A549 (cell line): ENCODE measurements around the gene PRG3. TPM values are rescaled to one million over a fixed set of nuclear protein-coding genes. Genes with fewer than 3 reads are reported as not detected.

Experiments used
- ATAC-seq, 2 experiments: fragments of 200-7000 bp in 1 of 2; fragments of >200 bp in 1 of 2; cut with Nextera tagmentation in 1 of 2; cut with Tn5 transposase in 1 of 2; 3 replicates each; pipeline versions ENCODE4 v1.8.0 to v1.9.1; 2018 to 2020; ENCODE audit warnings: mild to moderate bottlenecking in 1 of 2, moderate library complexity in 1 of 2
- CTCF ChIA-PET: fragments of 300-600 bp; sonication (Branson Sonifier 250); formaldehyde crosslinking; extraction: SDS; loops from one replicate; lab custom pipeline; 2021; ENCODE audit warnings: antibody characterized with exemption, inconsistent platforms; lab: Yijun Ruan, JAX
- POLR2A ChIA-PET: fragments of 350-600 bp; formaldehyde crosslinking; extraction: SDS; loops from one replicate; lab custom pipeline; 2021; ENCODE audit warnings: antibody characterized with exemption, inconsistent platforms; lab: Yijun Ruan, JAX
- DNase-seq, 2 experiments: peaks; one replicate each; pipeline versions ENCODE4 v3.0.0 to v3.0.0-alpha.2; 2011 to 2016; ENCODE audit warnings: low read depth in 1 of 2, low spot score in 1 of 2
- FAIRE-seq: peaks from 2 replicates; lab custom pipeline; 2011; peaks lifted over from hg19 to GRCh38; lab: Jason Lieb, UNC
- H3K27ac ChIP-seq, 2 experiments: fragments of >200 bp; sonication (Bioruptor Twin); formaldehyde crosslinking; 3 replicates each; pipeline ENCODE4 v1.5.1; 2016 to 2017
- H3K4me1 ChIP-seq: fragments of >200 bp; sonication (Bioruptor Twin); formaldehyde crosslinking; 3 replicates; pipeline ENCODE4 v1.6.1; 2016
- H3K4me2 ChIP-seq: fragments of >200 bp; sonication (Bioruptor Twin); formaldehyde crosslinking; 3 replicates; pipeline ENCODE4 v1.6.1; 2016
- H3K4me3 ChIP-seq: fragments of >200 bp; sonication (Bioruptor Twin); formaldehyde crosslinking; 3 replicates; pipeline ENCODE4 v1.5.1; 2016
- H3K9me3 ChIP-seq: fragments of >200 bp; sonication (Bioruptor Twin); formaldehyde crosslinking; 3 replicates; pipeline ENCODE4 v1.6.1; 2016
- CHD2 ChIP-seq: fragments of 150-350 bp; IDR thresholded peaks from 2 replicates; pipeline ENCODE4 v1.6.1; 2014; ENCODE audit warnings: low read length; ENCODE audit not compliant: partially characterized antibody
- EHF ChIP-seq: fragments of 250-450 bp; sonication (Bioruptor Pico); IDR thresholded peaks from 2 replicates; pipeline ENCODE4 v1.5.0; 2020; ENCODE audit warnings: mild to moderate bottlenecking
- ELK1 ChIP-seq: fragments of 150-350 bp; IDR thresholded peaks from 2 replicates; pipeline ENCODE4 v1.6.1; 2014; ENCODE audit warnings: low read depth, mild to moderate bottlenecking, low read length
- FOSB ChIP-seq: fragments of 250-450 bp; sonication (Bioruptor Pico); IDR thresholded peaks from 2 replicates; pipeline ENCODE4 v1.5.0; 2020; ENCODE audit warnings: mild to moderate bottlenecking, moderate library complexity
- FOXS1 ChIP-seq: fragments of 250-450 bp; sonication (Bioruptor Pico); IDR thresholded peaks from 2 replicates; pipeline ENCODE4 v1.5.0; 2020; ENCODE audit warnings: mild to moderate bottlenecking, moderate library complexity
- HES2 ChIP-seq: fragments of >200 bp; sonication (Bioruptor Twin); formaldehyde crosslinking; IDR thresholded peaks from 2 replicates; pipeline ENCODE4 v1.6.1; 2016
- HEYL ChIP-seq: fragments of 250-450 bp; sonication (Bioruptor Pico); IDR thresholded peaks from 2 replicates; pipeline ENCODE4 v1.8.0; 2021; ENCODE audit warnings: mild to moderate bottlenecking, moderate library complexity
- HOXB5 ChIP-seq: fragments of 250-450 bp; sonication (Bioruptor Pico); IDR thresholded peaks from 2 replicates; pipeline ENCODE4 v1.5.0; 2020; ENCODE audit warnings: mild to moderate bottlenecking, moderate library complexity
- KDM5A ChIP-seq: fragments of 200-600 bp; sonication (generic); IDR thresholded peaks from 2 replicates; pipeline ENCODE4 v1.6.1; 2016; ENCODE audit warnings: antibody characterized with exemption, mild to moderate bottlenecking
- MYC ChIP-seq: IDR thresholded peaks from 2 replicates; pipeline ENCODE4 v1.6.1; 2012; ENCODE audit warnings: mild to moderate bottlenecking, inconsistent platforms, low read length, improper control_type of control experiment, borderline replicate concordance
- NR3C1 ChIP-seq: fragments of >200 bp; sonication (Bioruptor Twin); formaldehyde crosslinking; IDR thresholded peaks from 3 replicates; pipeline ENCODE4 v1.6.1; 2017
- PHF8 ChIP-seq: fragments of 200-600 bp; sonication (generic); IDR thresholded peaks from 2 replicates; pipeline ENCODE4 v1.6.1; 2016; ENCODE audit warnings: low read depth, mild to moderate bottlenecking, antibody characterized with exemption, moderate library complexity, borderline replicate concordance
- POLR2AphosphoS2 ChIP-seq: conservative IDR thresholded peaks from 2 replicates; pipeline ENCODE4 v1.6.1; 2012; ENCODE audit warnings: low read length, improper control_type of control experiment, inconsistent platforms
- RAD21 ChIP-seq, 2 experiments: fragments of >200 bp in 1 of 2; sonication (Bioruptor Twin) in 1 of 2; formaldehyde crosslinking in 1 of 2; IDR thresholded peaks in 1 of 2; conservative IDR thresholded peaks in 1 of 2; 2 replicates in 1 of 2; 3 replicates in 1 of 2; pipeline ENCODE4 v1.6.1; 2012 to 2018; ENCODE audit warnings: inconsistent platforms in 1 of 2
- RFX5 ChIP-seq: fragments of 450-650 bp; IDR thresholded peaks from 2 replicates; pipeline ENCODE4 v1.7.1; 2014; ENCODE audit warnings: antibody characterized with exemption, mild to moderate bottlenecking, moderate library complexity
- RNF2 ChIP-seq: fragments of 200-600 bp; sonication (generic); IDR thresholded peaks from 2 replicates; pipeline ENCODE4 v1.6.1; 2016; ENCODE audit warnings: low read depth, mild to moderate bottlenecking, antibody characterized with exemption, moderate library complexity, borderline replicate concordance
- ZNF302 ChIP-seq: fragments of 250-450 bp; sonication (Bioruptor Pico); IDR thresholded peaks from 2 replicates; pipeline ENCODE4 v1.9.0; 2021; ENCODE audit warnings: inconsistent platforms, mild to moderate bottlenecking, moderate library complexity
- WGBS: methylation state at CpG from one replicate; pipeline ENCODE4 v1.1.6; 2017; ENCODE audit errors: missing lambda C conversion rate; 5-methylcytosine and 5-hydroxymethylcytosine counted together
- polyA plus RNA-seq, 4 experiments: library from polyadenylated mRNA; depleted of rRNA in 3 of 4; stranded (reverse); fragments of >200 nt; fragmentation: RNase III in 1 of 4; extraction: RNeasy Plus Mini Kit Qiagen cat#74134 plus additional on column Dnase treatment in 1 of 4; gene quantifications; 2 replicates in 3 of 4; 3 replicates in 1 of 4; pipeline ENCODE4 v1.2.3, GENCODE V29; 2011 to 2017
- TF ChIP-seq, protein P1 (sequence below): IDR thresholded peaks from 2 replicates; pipeline ENCODE4 v1.6.1; 2012

The PRG3 gene
- polyA plus RNA-seq, 2 of the 4 experiments (the other 2 are of a cell fraction), result not detected

GRCh38 chr11:57407941-57408475 is 27.1 kb upstream of the PRG3 start:
- H3K4me3 ChIP-seq, result no peak overlapping the region
- no peaks in the 10 kb centered on the region for H3K9me3 ChIP-seq
- no peak for ATAC-seq
- 78% methylated on average over 8 of the region's 8 CpGs for whole genome bisulfite sequencing
- peaks cover 23% of the 10 kb centered on the region for H3K4me1 ChIP-seq
- POLR2A ChIA-PET, result no interaction called here
- no peak for TF ChIP-seq FOXS1 (CRISPR knock-in tag)
- no peak for TF ChIP-seq PHF8
- no peak for TF ChIP-seq HES2
- TF ChIP-seq HOXB5 (CRISPR knock-in tag), result no peak
- TF ChIP-seq RFX5, result no peak
- no peak for TF ChIP-seq HEYL (CRISPR knock-in tag)
- no peak for TF ChIP-seq RNF2
- TF ChIP-seq CHD2, result no peak
- TF ChIP-seq, protein P1, sequence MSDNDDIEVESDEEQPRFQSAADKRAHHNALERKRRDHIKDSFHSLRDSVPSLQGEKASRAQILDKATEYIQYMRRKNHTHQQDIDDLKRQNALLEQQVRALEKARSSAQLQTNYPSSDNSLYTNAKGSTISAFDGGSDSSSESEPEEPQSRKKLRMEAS, result no peak
- no peak for TF ChIP-seq FOSB (CRISPR knock-in tag)
- no peak for TF ChIP-seq KDM5A
- no peak for DNase-seq
- H3K27ac ChIP-seq, result no peak overlapping the region
- H3K4me2 ChIP-seq, result no peak overlapping the region
- CTCF ChIA-PET, result interaction anchor here (1.0 to 1.5 kb wide), 2 partner anchors 17 to 51 kb away, joined by 3 to 6 read pairs; no protein-coding TSS in a partner anchor
- no peak for FAIRE-seq

DNA sequence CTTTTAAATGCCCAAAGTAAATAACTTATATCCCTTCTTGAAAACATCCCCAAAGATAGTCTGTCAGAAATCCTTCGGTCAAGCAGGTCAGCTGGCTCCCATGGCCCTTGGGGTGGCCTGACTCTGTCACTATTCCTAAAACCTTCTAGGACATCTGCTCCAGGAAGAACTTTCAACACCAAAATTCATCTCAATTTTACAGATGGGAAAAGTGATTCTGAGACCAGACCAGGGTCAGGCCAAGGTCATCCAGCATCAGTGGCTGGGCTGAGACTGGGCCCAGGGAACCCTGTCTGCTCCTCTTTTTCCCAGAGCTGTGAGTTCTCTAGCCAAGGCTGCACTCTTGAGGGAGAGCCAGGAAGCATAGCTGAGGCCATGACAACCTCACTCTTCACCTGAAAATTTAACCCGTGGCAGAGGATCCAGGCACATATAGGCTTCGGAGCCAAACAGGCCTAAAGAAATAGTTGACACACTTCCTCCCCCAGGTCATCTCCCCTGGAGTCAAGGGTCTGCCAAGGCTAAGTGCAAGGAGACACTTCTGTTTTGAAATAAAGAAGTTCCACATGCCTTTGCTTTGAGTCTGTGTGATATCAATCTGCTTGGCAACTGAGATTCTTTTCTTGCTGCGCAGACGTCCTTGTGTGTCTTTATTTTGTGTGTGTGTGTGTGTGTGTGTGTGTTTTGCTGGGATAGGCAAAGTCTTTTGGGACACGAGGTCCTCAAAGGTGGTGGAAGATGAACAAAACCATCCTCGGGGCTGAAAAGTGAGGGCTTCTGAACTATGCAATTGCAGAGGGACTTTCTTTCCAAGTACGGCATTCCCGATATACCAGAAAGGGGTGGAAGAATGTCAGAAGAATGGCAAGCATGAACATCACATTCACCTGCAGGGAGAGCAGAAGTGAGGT is 26.3 kb upstream of the PRG3 start:
- Histone ChIP-seq H3K4me2 (peak overlapping the region; percentile 53), H3K4me1 (peaks cover 27% of the 10 kb centered on the region), H3K4me3 (no peak overlapping the region), H3K9me3 (no peaks in the 10 kb centered on the region), H3K27ac (peak overlapping the region in 1 of 2 experiments; percentile 72; a peak in 4 of 6 replicates)
- TF ChIP-seq MYC, result no peak
- TF ChIP-seq POLR2AphosphoS2, result no peak
- TF ChIP-seq EHF (CRISPR knock-in tag), result no peak
- TF ChIP-seq RAD21 (conservative IDR thresholded peaks at IDR 0.05 in 1 of 2, IDR thresholded peaks at IDR 0.05 in 1 of 2), result no peak
- POLR2A ChIA-PET, result no interaction called here
- no peak for FAIRE-seq
- CTCF ChIA-PET, result interaction anchor here (0.8 to 2.3 kb wide), 5 partner anchors 10 to 51 kb away, joined by 3 to 6 read pairs (median 4); no protein-coding TSS in a partner anchor
- no peak for ATAC-seq
- no peak for DNase-seq
- 76% methylated on average over 9 of the region's 9 CpGs for WGBS

DNA sequence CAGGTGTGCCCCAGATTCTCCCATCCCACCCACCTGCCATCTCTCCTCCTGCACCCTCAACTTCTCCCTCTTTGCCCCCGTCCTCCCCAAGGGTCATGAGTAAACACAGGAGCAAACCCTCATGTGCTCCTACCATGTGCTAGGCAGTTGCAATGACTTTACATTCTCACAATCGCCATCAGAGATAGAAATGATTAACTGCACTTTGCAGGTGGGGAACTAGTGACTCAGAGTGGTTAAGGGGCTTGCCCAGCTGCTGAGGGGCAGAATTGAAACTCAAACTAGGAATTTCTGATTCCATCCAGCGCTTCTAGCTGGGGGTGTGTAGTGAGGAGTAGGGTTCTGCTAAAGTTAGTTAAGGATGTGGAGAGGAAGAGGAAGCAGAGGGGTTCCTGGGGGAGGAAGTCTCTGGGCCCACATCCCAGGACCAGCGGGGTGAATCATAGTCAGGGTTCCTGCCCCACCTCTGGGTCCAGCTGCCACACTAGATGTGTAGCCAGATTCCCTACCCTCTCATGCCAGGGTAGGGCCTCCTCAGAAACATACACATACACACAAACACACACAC is 25.5 kb upstream of the PRG3 start:
- H3K4me2 ChIP-seq, result peak overlapping the region; percentile 53
- peak overlapping the region; percentile 7 to 72; a peak in 4 of 6 replicates for H3K27ac ChIP-seq
- TF ChIP-seq NR3C1 (no peak), HES2 (no peak), ELK1 (no peak), MYC (no peak), ZNF302 (CRISPR knock-in tag) (no peak)
- ChIA-PET CTCF (interaction anchor here (0.8 to 2.3 kb wide), 6 partner anchors 11 to 162 kb away, joined by 3 to 6 read pairs (median 4); no protein-coding TSS in a partner anchor), POLR2A (no interaction called here)
- 45% methylated on average over 4 of the region's 4 CpGs for WGBS
- peaks cover 33% of the 10 kb centered on the region for H3K4me1 ChIP-seq
- no peak overlapping the region for H3K4me3 ChIP-seq
- H3K9me3 ChIP-seq, result no peaks in the 10 kb centered on the region
- ATAC-seq (no peak; a peak in 2 of 6 replicates), FAIRE-seq (no peak), DNase-seq (no peak)
